Right lobe of liver (tissue), 4 donors: ENCODE measurements around the gene P2RY14.

Experiments used
- CTCF ChIP-seq, 4 donors: fragments of 200-600 bp in 3 of 4; fragments of 450-650 bp in 1 of 4; IDR thresholded peaks; one replicate each; pipeline versions ENCODE4 v1.5.1 to v1.8.0; 2016 to 2022; ENCODE audit warnings: antibody characterized with exemption in 4 of 4, mild to moderate bottlenecking in 2 of 4
- POLR2A ChIP-seq: fragments of 450-650 bp; IDR thresholded peaks from one replicate; pipeline ENCODE4 v1.6.1; 2017; ENCODE audit warnings: antibody characterized with exemption, mild to moderate bottlenecking
- donor health status: DM: no; HTN: no; CAD: no.
- donor health status: DM: no; HTN: no; CAD: no.
- donor health status: DM: no; HTN: yes; CAD: no.

GRCh38 chr3:151303751-151304150 lies 25.4 kb upstream of the P2RY14 start:
- TF ChIP-seq CTCF (IDR thresholded peaks at IDR 0.05) (no peak), POLR2A (no peak)
